Mesendoderm (in vitro differentiated cells): ENCODE results near the gene CLEC18B. TPM values are rescaled to one million over a fixed set of nuclear protein-coding genes. Genes with fewer than 3 reads are reported as not detected.
A peak's percentile ranks its signal among the peaks of the same experiment; 100 is the strongest.
"Not testable (repeated sequence)": the region's sequence is repeated elsewhere in the genome, so short reads cannot be mapped to it uniquely, and the experiment has no call there.

ENCODE experiments used
- DNase-seq: peaks from one replicate; pipeline ENCODE4 v3.0.0; 2013
- H2AK5ac ChIP-seq: 2 replicates; pipeline ENCODE4 v1.6.1; 2013; ENCODE audit warnings: low read length, inconsistent platforms
- H2BK120ac ChIP-seq: 2 replicates; pipeline ENCODE4 v1.6.1; 2013; ENCODE audit warnings: low read depth, mild to moderate bottlenecking, low read length, moderate library complexity, mixed read lengths
- H2BK15ac ChIP-seq: replicated peaks from 2 replicates; pipeline ENCODE4 v1.6.1; 2013; ENCODE audit warnings: low read depth, mild to moderate bottlenecking, moderate library complexity
- H2BK5ac ChIP-seq: 2 replicates; pipeline ENCODE4 v1.6.1; 2013; ENCODE audit warnings: low read length, inconsistent platforms
- H3K18ac ChIP-seq: 2 replicates; pipeline ENCODE4 v1.6.1; 2013; ENCODE audit warnings: mild to moderate bottlenecking, low read length, mixed read lengths
- H3K23ac ChIP-seq: one replicate; pipeline ENCODE4 v1.6.1; 2013; ENCODE audit warnings: low read length
- H3K27ac ChIP-seq: 2 replicates; pipeline ENCODE4 v1.5.1; 2013; ENCODE audit warnings: low read depth, mild to moderate bottlenecking, inconsistent platforms, low read length, moderate library complexity
- H3K27me3 ChIP-seq: 2 replicates; pipeline ENCODE4 v1.6.1; 2013; ENCODE audit warnings: low read length, control low read depth, mild to moderate bottlenecking, inconsistent platforms; ENCODE audit not compliant: insufficient read depth, poor library complexity
- H3K36me3 ChIP-seq: 2 replicates; pipeline ENCODE4 v1.6.1; 2013; ENCODE audit warnings: low read length, inconsistent platforms; ENCODE audit not compliant: control insufficient read depth, insufficient read depth
- H3K4ac ChIP-seq: one replicate; pipeline ENCODE4 v1.6.1; 2013; ENCODE audit warnings: low read depth, mild to moderate bottlenecking, low read length, moderate library complexity
- H3K4me1 ChIP-seq: 2 replicates; pipeline ENCODE4 v1.6.1; 2013; ENCODE audit warnings: low read depth, low read length, inconsistent platforms; ENCODE audit not compliant: control insufficient read depth
- H3K4me2 ChIP-seq: 2 replicates; pipeline ENCODE4 v1.6.1; 2013; ENCODE audit warnings: low read length
- H3K4me3 ChIP-seq: 2 replicates; pipeline ENCODE4 v1.5.1; 2013; ENCODE audit warnings: mild to moderate bottlenecking, low read length
- H3K56ac ChIP-seq: one replicate; pipeline ENCODE4 v1.6.1; 2013; ENCODE audit warnings: low read length
- H3K79me1 ChIP-seq: 2 replicates; pipeline ENCODE4 v1.6.1; 2013; ENCODE audit warnings: low read length, inconsistent platforms
- H3K79me2 ChIP-seq: 2 replicates; pipeline ENCODE4 v1.6.1; 2013; ENCODE audit warnings: mild to moderate bottlenecking, low read length; ENCODE audit not compliant: control insufficient read depth, insufficient read depth
- H3K9ac ChIP-seq: 2 replicates; pipeline ENCODE4 v1.6.1; 2013; ENCODE audit warnings: low read length, inconsistent platforms
- H4K5ac ChIP-seq: one replicate; pipeline ENCODE4 v1.6.1; 2013; ENCODE audit warnings: low read length
- H4K8ac ChIP-seq: one replicate; pipeline ENCODE4 v1.6.1; 2013; ENCODE audit warnings: low read depth, mild to moderate bottlenecking, control low read depth, low read length, moderate library complexity
- WGBS: extraction: QIAGEN DNeasy Blood & Tissue Kit; methylation state at CpG from one replicate; pipeline ENCODE4 v1.1.7; 2013; ENCODE audit warnings: low lambda C conversion rate, missing lambda C conversion rate; ENCODE audit not compliant: insufficient coverage; ENCODE audit errors: extremely low coverage; 5-methylcytosine and 5-hydroxymethylcytosine counted together
- polyA plus RNA-seq, 2 experiments: library from polyadenylated mRNA; stranded (reverse); fragments of 200-250 nt; gene quantifications; one replicate each; pipeline ENCODE4 v1.2.3, GENCODE V29; 2013

The CLEC18B gene
- polyA plus RNA-seq (2013, experiment 1 of 2), result 0.01 TPM
- 0.06 TPM for polyA plus RNA-seq (2013, experiment 2 of 2)

DNA sequence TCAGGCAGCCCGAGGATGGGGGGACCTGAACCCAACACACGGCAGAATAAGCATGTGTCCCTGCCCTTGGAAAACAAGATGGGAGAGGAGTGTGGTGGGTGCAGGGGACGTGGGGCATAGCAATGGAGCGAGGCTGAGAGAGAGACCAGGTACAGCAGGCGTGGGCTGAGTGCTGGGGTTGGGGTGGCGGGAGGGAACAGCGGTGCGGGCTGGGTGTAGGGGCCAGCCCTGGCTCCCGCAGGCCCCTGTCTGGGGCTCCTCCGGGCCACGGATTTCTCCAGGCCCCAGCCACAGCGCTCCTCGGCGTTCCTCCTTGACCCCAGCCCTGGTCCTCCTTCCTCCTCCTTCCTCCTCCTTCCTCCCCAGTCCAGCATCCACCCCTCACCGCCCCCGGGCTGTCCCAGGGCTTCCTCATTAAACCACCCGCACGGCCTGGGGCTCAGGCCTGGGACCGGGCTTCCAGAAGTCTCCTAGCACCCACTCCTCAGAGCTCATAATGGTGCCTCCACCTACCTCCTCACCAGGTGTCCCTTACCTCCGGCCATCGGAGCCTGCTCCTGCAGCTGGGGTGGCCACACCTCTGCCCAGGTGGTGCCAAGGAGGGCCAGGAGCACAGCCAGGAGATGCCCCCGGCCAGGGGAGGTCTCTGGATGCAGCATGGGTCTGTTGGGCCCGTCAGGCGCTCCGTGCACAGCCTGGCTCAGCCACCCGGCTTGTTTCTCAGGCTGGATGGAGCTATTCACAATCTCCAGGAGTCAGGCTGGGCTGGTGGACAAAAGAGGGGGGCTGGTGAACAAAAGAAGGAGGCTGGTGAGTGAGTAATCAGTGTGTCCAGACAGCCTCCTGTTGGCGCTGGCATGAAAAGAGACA is at the start of gene CLEC18B:
Gene CLEC18B (minus strand): TSS at position 867 of the 870 bp plus-strand sequence. CDS start 208 bp downstream, at position 659.
- H3K56ac ChIP-seq, H3K79me2 ChIP-seq, H3K27ac ChIP-seq, H3K4ac ChIP-seq, H3K27me3 ChIP-seq, H2BK120ac ChIP-seq, H4K8ac ChIP-seq, H3K79me1 ChIP-seq, H3K9ac ChIP-seq, H3K18ac ChIP-seq, H3K4me3 ChIP-seq, H2BK15ac ChIP-seq, H2BK5ac ChIP-seq, H3K4me1 ChIP-seq, H3K23ac ChIP-seq, H4K5ac ChIP-seq, H3K36me3 ChIP-seq, DNase-seq, H3K4me2 ChIP-seq, H2AK5ac ChIP-seq: not testable (repeated sequence)
- WGBS, result no CpG with 5 or more reads among the region's 27 CpGs

DNA sequence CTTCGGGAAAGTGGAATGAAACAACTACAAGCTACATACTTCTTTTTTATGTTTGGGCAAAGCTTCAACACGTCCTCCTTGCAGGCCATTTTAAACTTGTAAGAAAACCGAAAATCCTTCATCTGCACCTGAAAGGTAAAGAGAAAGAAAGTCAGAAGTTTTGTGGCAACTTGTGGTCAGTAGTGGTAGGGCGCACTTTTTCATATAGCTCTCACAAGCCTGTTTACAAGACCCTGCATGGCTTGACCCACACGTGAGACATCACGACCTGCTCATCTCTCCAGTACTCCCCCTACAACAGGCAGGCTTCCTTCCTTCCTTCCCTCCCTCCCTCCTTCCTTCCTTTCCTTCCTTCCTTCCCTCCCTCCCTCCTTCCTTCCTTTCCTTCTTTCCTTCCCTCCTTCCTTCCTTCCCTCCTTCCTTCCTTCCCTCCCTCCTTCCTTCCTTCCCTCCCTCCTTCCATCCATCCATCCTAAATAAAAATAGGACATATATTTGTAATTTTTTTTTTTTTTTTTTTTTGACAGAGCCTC is 48.7 kb upstream of the CLEC18B start:
- Histone ChIP-seq H3K79me1 (no peaks in the 10 kb centered on the region), H3K27me3 (no peaks in the 10 kb centered on the region), H2BK5ac (no peak overlapping the region), H3K79me2 (no peaks in the 10 kb centered on the region), H3K4ac (no peak overlapping the region), H3K18ac (no peak overlapping the region), H3K9ac (no peak overlapping the region), H2BK120ac (no peak overlapping the region), H4K5ac (no peak overlapping the region), H3K4me3 (no peak overlapping the region), H3K4me2 (no peak overlapping the region), H3K4me1 (no peaks in the 10 kb centered on the region), H3K27ac (no peak overlapping the region), H3K56ac (no peak overlapping the region), H2BK15ac (no peak overlapping the region), H4K8ac (no peak overlapping the region), H3K23ac (no peak overlapping the region), H3K36me3 (peaks cover 8% of the 10 kb centered on the region), H2AK5ac (no peak overlapping the region)
- no CpG with 5 or more reads among the region's 6 CpGs for WGBS
- peak; percentile 6 for DNase-seq

DNA sequence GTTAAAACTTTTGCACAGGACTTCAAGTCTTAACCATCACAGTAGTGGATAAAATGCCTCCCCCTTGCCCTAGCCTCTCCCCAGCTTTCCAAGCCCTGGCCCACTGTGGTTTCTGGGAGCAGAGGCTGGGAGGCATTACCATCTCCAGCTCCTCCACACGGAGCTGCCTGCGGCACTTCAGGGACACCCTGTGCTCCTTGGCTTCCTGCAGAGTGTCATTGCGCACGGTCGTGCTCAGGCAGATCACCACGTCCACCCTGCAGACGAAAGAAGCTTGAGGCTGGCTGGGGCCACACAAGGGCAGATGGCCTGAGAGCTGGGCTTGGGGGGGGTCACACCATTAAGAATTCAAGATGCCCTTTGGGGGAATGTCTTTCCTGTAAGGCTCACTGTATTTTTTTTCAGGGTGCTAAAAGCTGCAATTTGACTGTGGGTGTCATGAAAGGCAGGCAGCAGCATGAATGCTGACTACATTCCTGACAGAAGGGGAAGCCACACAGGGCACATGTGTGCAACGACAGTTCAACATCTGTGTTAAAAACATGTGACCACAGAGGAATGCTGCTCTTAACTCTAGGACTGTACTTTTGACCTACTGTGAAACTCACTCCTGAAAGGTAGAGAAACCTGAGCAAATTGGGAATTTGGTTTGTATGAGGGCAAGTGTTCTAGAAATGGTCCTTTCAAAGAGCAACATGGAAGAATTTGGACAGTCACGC is 47.7 kb upstream of the CLEC18B start:
- Histone ChIP-seq H3K56ac (no peak overlapping the region), H2BK5ac (no peak overlapping the region), H3K4me1 (no peaks in the 10 kb centered on the region), H2BK120ac (no peak overlapping the region), H3K36me3 (peaks cover 9% of the 10 kb centered on the region), H3K23ac (no peak overlapping the region), H3K9ac (no peak overlapping the region), H3K4ac (no peak overlapping the region), H3K4me3 (no peak overlapping the region), H3K79me1 (no peaks in the 10 kb centered on the region), H3K79me2 (no peaks in the 10 kb centered on the region), H3K4me2 (no peak overlapping the region), H3K27ac (no peak overlapping the region), H2BK15ac (no peak overlapping the region), H4K8ac (no peak overlapping the region), H3K18ac (no peak overlapping the region), H4K5ac (no peak overlapping the region), H3K27me3 (no peaks in the 10 kb centered on the region), H2AK5ac (no peak overlapping the region)
- no CpG with 5 or more reads among the region's 9 CpGs for WGBS
- DNase-seq, result no peak

DNA sequence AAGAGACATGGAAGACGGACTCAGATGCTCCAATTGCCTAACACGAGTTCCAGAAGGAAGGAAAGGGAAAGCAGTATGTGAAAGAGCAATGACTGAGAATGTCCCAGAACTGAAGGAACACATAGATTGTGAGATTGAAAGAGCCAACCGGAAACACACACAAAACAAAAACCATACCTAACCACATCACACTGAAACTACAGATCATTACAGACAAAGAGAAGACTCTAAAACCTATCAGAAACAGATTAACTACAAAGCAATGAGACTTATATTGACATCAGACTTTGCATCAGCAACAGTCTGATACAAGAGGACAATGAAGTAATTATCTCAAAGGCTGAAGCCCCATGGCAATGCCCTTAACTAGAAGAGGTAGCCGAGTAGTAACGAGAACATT is 45.6 kb upstream of the CLEC18B start:
- Histone ChIP-seq H3K27me3 (no peaks in the 10 kb centered on the region), H3K4me2 (no peak overlapping the region), H2BK120ac (no peak overlapping the region), H4K8ac (no peak overlapping the region), H4K5ac (no peak overlapping the region), H3K4me3 (no peak overlapping the region), H3K4ac (no peak overlapping the region), H3K36me3 (peaks cover 10% of the 10 kb centered on the region), H3K79me2 (no peaks in the 10 kb centered on the region), H3K79me1 (no peaks in the 10 kb centered on the region), H3K56ac (no peak overlapping the region), H3K4me1 (no peaks in the 10 kb centered on the region), H2BK15ac (no peak overlapping the region), H3K27ac (no peak overlapping the region), H3K18ac (no peak overlapping the region), H2BK5ac (no peak overlapping the region), H3K9ac (no peak overlapping the region), H3K23ac (no peak overlapping the region), H2AK5ac (no peak overlapping the region)
- DNase-seq, result no peak
- no CpG with 5 or more reads among the region's 5 CpGs for WGBS

DNA sequence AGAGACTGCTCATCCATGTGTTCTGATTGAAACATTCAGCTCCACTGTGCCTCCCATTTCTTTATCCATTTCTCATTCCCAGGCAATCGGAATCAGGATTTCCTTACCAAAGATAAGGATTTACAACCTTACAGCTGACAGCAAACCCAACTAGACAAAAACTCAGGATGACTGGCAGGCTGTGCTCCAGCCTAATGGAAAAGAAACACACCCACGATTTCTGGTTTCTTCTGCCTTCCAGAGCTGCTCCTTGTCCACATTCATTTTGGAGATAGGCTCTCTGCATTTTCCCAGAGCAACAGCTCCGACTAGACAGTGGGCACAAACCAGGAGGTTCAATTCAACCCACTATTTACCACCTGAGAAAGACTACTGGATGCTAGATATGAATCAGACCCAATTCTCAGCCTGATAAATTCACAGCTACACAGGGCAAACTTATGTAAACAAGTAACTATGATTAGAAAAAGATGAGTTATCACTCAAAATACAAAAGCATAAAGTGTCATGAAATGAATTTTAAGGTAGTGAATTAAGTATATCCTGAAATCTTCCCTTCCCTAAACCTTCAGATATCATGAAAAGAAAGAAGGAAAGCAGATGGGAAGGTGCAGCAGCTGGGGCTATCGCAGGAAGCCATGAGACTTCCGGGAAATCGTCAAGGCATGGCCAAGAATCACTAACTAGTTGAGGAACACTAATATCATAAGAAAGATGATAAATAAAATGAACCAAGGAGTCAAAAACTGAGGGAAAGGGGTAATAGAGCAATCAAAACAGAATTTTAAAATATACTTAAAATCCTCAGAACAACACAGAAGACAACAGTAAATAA is 44.8 kb upstream of the CLEC18B start:
- Histone ChIP-seq H3K36me3 (peaks cover 10% of the 10 kb centered on the region), H3K4me1 (no peaks in the 10 kb centered on the region), H3K4me3 (no peak overlapping the region), H2BK120ac (no peak overlapping the region), H4K8ac (no peak overlapping the region), H2BK15ac (no peak overlapping the region), H3K79me2 (no peaks in the 10 kb centered on the region), H2BK5ac (no peak overlapping the region), H3K4me2 (no peak overlapping the region), H3K9ac (no peak overlapping the region), H3K79me1 (no peaks in the 10 kb centered on the region), H4K5ac (no peak overlapping the region), H3K18ac (no peak overlapping the region), H2AK5ac (no peak overlapping the region), H3K56ac (no peak overlapping the region), H3K23ac (no peak overlapping the region), H3K4ac (no peak overlapping the region), H3K27ac (no peak overlapping the region), H3K27me3 (no peaks in the 10 kb centered on the region)
- DNase-seq, result no peak
- WGBS, result no CpG with 5 or more reads among the region's 6 CpGs
